ENCODE measurements around the gene ATOSB. TPM values are rescaled to one million over a fixed set of nuclear protein-coding genes. Genes with fewer than 3 reads are reported as not detected.
A peak's percentile ranks its signal among the peaks of the same experiment; 100 is the strongest.

The ATOSB gene
- total and polyA plus RNA-seq, 2 of the 8 experiments (the other 6 are each of a cell fraction or from before 2014, with no cell fraction given) = 6.9 to 10.4 TPM

DNA sequence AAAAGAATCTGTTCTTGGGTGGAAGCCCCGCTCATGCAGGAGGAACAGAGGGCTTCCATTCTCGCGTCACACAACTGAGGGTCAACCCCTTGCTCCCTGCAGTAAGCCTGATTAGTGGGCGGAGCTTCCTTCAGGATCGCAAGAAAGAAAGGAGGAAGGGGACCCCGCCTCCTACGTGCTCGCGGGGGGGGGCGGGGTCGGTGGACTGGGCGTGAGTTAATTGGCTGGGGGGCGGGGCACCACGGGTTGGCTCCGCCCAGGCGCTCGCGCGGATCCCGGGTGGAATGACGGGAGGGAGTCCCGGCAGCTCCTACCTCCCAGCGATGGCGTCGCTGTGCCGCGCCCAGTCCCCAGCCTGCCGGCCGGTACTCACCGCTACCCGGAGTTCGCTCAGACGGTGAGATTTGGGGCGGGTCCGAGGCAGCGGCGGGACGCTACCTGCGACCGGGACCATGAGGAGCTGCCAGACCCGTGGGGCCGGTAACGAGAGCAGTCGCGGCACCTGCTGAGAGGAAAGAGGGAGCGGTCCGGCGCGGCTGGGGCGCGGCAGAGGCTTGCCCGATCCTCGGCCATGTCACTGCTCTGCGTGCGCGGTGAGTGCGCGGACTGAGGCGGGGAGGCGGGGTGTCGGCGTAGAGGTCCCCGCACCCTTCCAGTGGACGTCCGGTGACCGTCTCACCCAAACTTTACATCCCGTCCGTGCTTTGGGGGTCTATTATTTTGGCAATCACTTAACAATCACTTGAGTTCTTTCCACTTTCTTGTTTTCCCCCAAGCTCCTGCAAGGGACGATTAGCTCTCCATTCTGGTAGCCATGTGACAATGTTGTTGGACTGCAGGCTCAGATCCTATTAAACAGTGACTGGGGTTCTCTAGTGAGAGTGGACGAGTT is 46.3 kb upstream of the ATOSB start, which contains the start of gene UNC13B (continued):
- no peak for TF ChIP-seq CHD7 (IDR thresholded peaks at IDR 0.05; ENCODE audit: insufficient replicate concordance, low read length)
- no peak for TF ChIP-seq SIRT6 (IDR thresholded peaks at IDR 0.05; ENCODE audit: low read length)
- TF ChIP-seq, protein P1, sequence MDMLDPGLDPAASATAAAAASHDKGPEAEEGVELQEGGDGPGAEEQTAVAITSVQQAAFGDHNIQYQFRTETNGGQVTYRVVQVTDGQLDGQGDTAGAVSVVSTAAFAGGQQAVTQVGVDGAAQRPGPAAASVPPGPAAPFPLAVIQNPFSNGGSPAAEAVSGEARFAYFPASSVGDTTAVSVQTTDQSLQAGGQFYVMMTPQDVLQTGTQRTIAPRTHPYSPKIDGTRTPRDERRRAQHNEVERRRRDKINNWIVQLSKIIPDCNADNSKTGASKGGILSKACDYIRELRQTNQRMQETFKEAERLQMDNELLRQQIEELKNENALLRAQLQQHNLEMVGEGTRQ (IDR thresholded peaks at IDR 0.05; ENCODE audit: low read length) = no peak
- no peak for TF ChIP-seq POU5F1 (IDR thresholded peaks at IDR 0.05; ENCODE audit: low read depth, low read length)
- TF ChIP-seq SIN3A (conservative IDR thresholded peaks at IDR 0.05 in 1 of 2, IDR thresholded peaks at IDR 0.05 in 1 of 2; ENCODE audit: low read depth in 1 of 2, low read length in 2 of 2) = peak; percentile 8 to 63; a peak in 1 of 4 replicates
- peak; percentile 64 for TF ChIP-seq PHF8 (conservative IDR thresholded peaks at IDR 0.05; ENCODE audit: low read depth, low read length)
- TF ChIP-seq SAP30 (IDR thresholded peaks at IDR 0.05; ENCODE audit: insufficient read depth, insufficient replicate concordance, low read length) = no peak
- peak; percentile 53 for TF ChIP-seq TAF7 (optimal IDR thresholded peaks at IDR 0.05; ENCODE audit: borderline replicate concordance, low read depth, low read length)

All from H1 (cell line).